Hepatic stellate cell (primary cell): ENCODE results near the gene ARL6IP4.
"Not testable (repeated sequence)": the region's sequence is repeated elsewhere in the genome, so short reads cannot be mapped to it uniquely, and the experiment has no call there.

Experiments used
- DNase-seq: peaks from one replicate; pipeline ENCODE4 v3.0.0; 2011; ENCODE audit warnings: low spot score

The ARL6IP4 gene

GRCh38 chr12:122980183-122981035, at the start of gene ARL6IP4:
TSS of gene ARL6IP4 (plus strand) at chr12:122980681. CDS start at chr12:122981140, 459 bp downstream.
- DNase-seq = peak; percentile 89

- DNase-seq = no peak
Measured at GRCh38 chr12:122932207-122932606, 48.3 kb upstream of the ARL6IP4 start.

- no peak for DNase-seq
Measured at GRCh38 chr12:122934722-122935121, 45.8 kb upstream of the ARL6IP4 start.

- DNase-seq = no peak
Measured at GRCh38 chr12:122935318-122935717, 45.2 kb upstream of the ARL6IP4 start.

GRCh38 chr12:122937622-122938091, 42.8 kb upstream of the ARL6IP4 start:
- no peak for DNase-seq

GRCh38 chr12:122939125-122939524, 41.4 kb upstream of the ARL6IP4 start:
- no peak for DNase-seq

GRCh38 chr12:122941351-122941750, 39.1 kb upstream of the ARL6IP4 start:
- not testable (repeated sequence) for DNase-seq

- DNase-seq = no peak
Measured at GRCh38 chr12:122942637-122943036, 37.8 kb upstream of the ARL6IP4 start.

GRCh38 chr12:122943196-122943595, 37.3 kb upstream of the ARL6IP4 start:
- no peak for DNase-seq

- DNase-seq = no peak
Measured at GRCh38 chr12:122944605-122945592, 35.6 kb upstream of the ARL6IP4 start.

GRCh38 chr12:122946690-122947341, 33.7 kb upstream of the ARL6IP4 start:
- DNase-seq = peak; percentile 99

GRCh38 chr12:122947352-122947792, 33.1 kb upstream of the ARL6IP4 start:
- DNase-seq = no peak

GRCh38 chr12:122948605-122949004, 31.9 kb upstream of the ARL6IP4 start:
- DNase-seq = no peak

- DNase-seq = no peak
Measured at GRCh38 chr12:122949405-122949804, 31.1 kb upstream of the ARL6IP4 start.

- DNase-seq = no peak
Measured at GRCh38 chr12:122949816-122950675, 30.4 kb upstream of the ARL6IP4 start.

GRCh38 chr12:122951406-122951805, 29.1 kb upstream of the ARL6IP4 start:
- DNase-seq = no peak

GRCh38 chr12:122951979-122952892, 28.2 kb upstream of the ARL6IP4 start:
- DNase-seq = peak; percentile 87

GRCh38 chr12:122955156-122955555, 25.3 kb upstream of the ARL6IP4 start:
- no peak for DNase-seq

GRCh38 chr12:122956035-122956434, 24.4 kb upstream of the ARL6IP4 start:
- DNase-seq = no peak
